Measurements from ENCODE around the gene ZNF526.
"Not testable (repeated sequence)": the region's sequence is repeated elsewhere in the genome, so short reads cannot be mapped to it uniquely, and the experiment has no call there.

The ZNF526 gene

GRCh38 chr19:42266928-42267603 lies 47.0 kb downstream of the ZNF526 start:
- not testable (repeated sequence) for DNase-seq

GRCh38 chr19:42267644-42268141 lies 47.6 kb downstream of the ZNF526 start:
- no peak for DNase-seq

- peak; percentile 92 to 99 for DNase-seq
Observed at GRCh38 chr19:42268142-42268703, 48.1 kb downstream of the ZNF526 start.

- peak; percentile 98 to 99 for DNase-seq
Observed at GRCh38 chr19:42268704-42269477, 48.8 kb downstream of the ZNF526 start, which contains the start of gene CIC. Gene CIC (plus strand): TSS chr19:42269252. CDS start chr19:42271784, 2,532 bp downstream.

- no peak for DNase-seq
Observed at GRCh38 chr19:42269478-42270345, 49.6 kb downstream of the ZNF526 start.

GRCh38 chr19:42270346-42271044 lies 50.4 kb downstream of the ZNF526 start:
- DNase-seq = peak; percentile 58

GRCh38 chr19:42271045-42271419 lies 50.9 kb downstream of the ZNF526 start:
- DNase-seq = no peak

- DNase-seq = no peak
Observed at GRCh38 chr19:42271861-42272534, 51.9 kb downstream of the ZNF526 start.

GRCh38 chr19:42272535-42272897 lies 52.4 kb downstream of the ZNF526 start:
- no peak for DNase-seq

GRCh38 chr19:42272989-42273406 lies 52.9 kb downstream of the ZNF526 start:
- no peak for DNase-seq

- DNase-seq = no peak
Observed at GRCh38 chr19:42273407-42274064, 53.4 kb downstream of the ZNF526 start.

- no peak for DNase-seq
Observed at GRCh38 chr19:42274065-42274682, 54.1 kb downstream of the ZNF526 start.

GRCh38 chr19:42275103-42275502 lies 55.0 kb downstream of the ZNF526 start:
- DNase-seq = no peak

GRCh38 chr19:42275517-42275916 lies 55.4 kb downstream of the ZNF526 start:
- DNase-seq = no peak

- DNase-seq = no peak
Observed at GRCh38 chr19:42276284-42276683, 56.2 kb downstream of the ZNF526 start.

GRCh38 chr19:42276821-42277220 lies 56.7 kb downstream of the ZNF526 start:
- DNase-seq = no peak

Measured in stimulated activated CD4-positive, alpha-beta T cell treated with anti-CD3 and anti-CD28 coated beads, Interleukin-4, amount 100 ng/mL, for 4 hours (primary cell).